ENCODE results near the gene CDC5L. TPM values are rescaled to one million over a fixed set of nuclear protein-coding genes. Genes with fewer than 3 reads are reported as not detected.

The CDC5L gene
- total and polyA plus RNA-seq, 2 experiments from 2014 or later = 27.0 to 32.5 TPM

DNA sequence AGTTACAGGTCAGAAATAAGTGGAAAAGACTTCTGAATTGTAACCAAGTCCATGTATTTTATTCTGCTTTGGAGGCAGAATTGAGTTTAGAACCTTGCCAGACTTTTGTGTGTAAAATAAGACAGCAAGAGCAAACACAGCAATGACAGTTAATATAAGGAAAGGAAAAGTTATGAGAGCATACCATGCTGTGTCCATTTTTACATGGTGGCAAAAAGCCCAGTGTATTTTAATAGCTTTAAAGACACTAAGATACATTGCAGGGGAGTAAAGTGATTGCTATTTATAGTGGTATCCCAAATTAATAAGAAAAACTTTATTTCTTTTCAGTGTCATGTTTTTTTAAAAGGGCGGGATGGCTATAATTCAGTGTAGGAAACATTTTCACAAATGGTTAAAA, 45.2 kb downstream of the CDC5L start:
- H3K9me2 ChIP-seq (ENCODE audit: insufficient read depth) = no peaks in the 10 kb centered on the region
- TF ChIP-seq, protein P1, sequence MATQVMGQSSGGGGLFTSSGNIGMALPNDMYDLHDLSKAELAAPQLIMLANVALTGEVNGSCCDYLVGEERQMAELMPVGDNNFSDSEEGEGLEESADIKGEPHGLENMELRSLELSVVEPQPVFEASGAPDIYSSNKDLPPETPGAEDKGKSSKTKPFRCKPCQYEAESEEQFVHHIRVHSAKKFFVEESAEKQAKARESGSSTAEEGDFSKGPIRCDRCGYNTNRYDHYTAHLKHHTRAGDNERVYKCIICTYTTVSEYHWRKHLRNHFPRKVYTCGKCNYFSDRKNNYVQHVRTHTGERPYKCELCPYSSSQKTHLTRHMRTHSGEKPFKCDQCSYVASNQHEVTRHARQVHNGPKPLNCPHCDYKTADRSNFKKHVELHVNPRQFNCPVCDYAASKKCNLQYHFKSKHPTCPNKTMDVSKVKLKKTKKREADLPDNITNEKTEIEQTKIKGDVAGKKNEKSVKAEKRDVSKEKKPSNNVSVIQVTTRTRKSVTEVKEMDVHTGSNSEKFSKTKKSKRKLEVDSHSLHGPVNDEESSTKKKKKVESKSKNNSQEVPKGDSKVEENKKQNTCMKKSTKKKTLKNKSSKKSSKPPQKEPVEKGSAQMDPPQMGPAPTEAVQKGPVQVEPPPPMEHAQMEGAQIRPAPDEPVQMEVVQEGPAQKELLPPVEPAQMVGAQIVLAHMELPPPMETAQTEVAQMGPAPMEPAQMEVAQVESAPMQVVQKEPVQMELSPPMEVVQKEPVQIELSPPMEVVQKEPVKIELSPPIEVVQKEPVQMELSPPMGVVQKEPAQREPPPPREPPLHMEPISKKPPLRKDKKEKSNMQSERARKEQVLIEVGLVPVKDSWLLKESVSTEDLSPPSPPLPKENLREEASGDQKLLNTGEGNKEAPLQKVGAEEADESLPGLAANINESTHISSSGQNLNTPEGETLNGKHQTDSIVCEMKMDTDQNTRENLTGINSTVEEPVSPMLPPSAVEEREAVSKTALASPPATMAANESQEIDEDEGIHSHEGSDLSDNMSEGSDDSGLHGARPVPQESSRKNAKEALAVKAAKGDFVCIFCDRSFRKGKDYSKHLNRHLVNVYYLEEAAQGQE (IDR thresholded peaks at IDR 0.05; ENCODE audit: unreplicated experiment) = no peak
- TF ChIP-seq EZH2 (IDR thresholded peaks at IDR 0.05; ENCODE audit: low read depth, unreplicated experiment) = no peak
- H3K4me3 Mint-ChIP-seq = no peak overlapping the region
- ATAC-seq (no peak), DNase-seq (ENCODE audit: low spot score) (no peak)
- H3K9me3 Mint-ChIP-seq = no peaks in the 10 kb centered on the region
- H3K4me2 ChIP-seq = no peak overlapping the region
- H3K36me3 Mint-ChIP-seq (ENCODE audit: low read depth) = peaks cover 11% of the 10 kb centered on the region; the same call in 2 of the 3 replicates
- no peak overlapping the region for H3K27ac ChIP-seq (ENCODE audit: low read depth)
- no peaks in the 10 kb centered on the region for H3K4me1 ChIP-seq (ENCODE audit: insufficient read depth)
- no peak overlapping the region for H3K4me3 ChIP-seq
- 0 out of 2 replicates have a peak, but pooled peaks cover 3% of the 10 kb centered on the region for H4K20me1 ChIP-seq (replicated peaks; ENCODE audit: insufficient read depth)
- no peaks in the 10 kb centered on the region for H3K4me1 Mint-ChIP-seq
- H3K27me3 ChIP-seq (ENCODE audit: insufficient read depth) = no peaks in the 10 kb centered on the region
- H3K27me3 Mint-ChIP-seq (ENCODE audit: insufficient read depth, low read depth, poor library complexity) = peaks cover 2% of the 10 kb centered on the region
- no peak overlapping the region for H2AFZ ChIP-seq
- H3F3A ChIP-seq (replicated peaks; ENCODE audit: low read depth) = no peaks in the 10 kb centered on the region
- no peak overlapping the region for H3K27ac Mint-ChIP-seq
- no peaks in the 10 kb centered on the region for H3K36me3 ChIP-seq (ENCODE audit: insufficient read depth)
- peaks cover 10% of the 10 kb centered on the region; the same call in 1 of the 2 replicates for H3K79me2 ChIP-seq (replicated peaks; ENCODE audit: insufficient read depth)

GRCh38 chr6:44435500-44435899, 48.0 kb downstream of the CDC5L start:
- H4K20me1 ChIP-seq (replicated peaks; ENCODE audit: insufficient read depth) = peaks cover 6% of the 10 kb centered on the region; the same call in 1 of the 2 replicates
- Mint-ChIP-seq H3K36me3 (ENCODE audit: low read depth) (peaks cover 12% of the 10 kb centered on the region; the same call in 2 of the 3 replicates), H3K4me3 (no peak overlapping the region), H3K4me1 (no peaks in the 10 kb centered on the region), H3K9me3 (no peaks in the 10 kb centered on the region), H3K27ac (no peak overlapping the region), H3K27me3 (ENCODE audit: insufficient read depth, low read depth, poor library complexity) (peaks cover 2% of the 10 kb centered on the region)
- H2AFZ ChIP-seq = no peak overlapping the region
- H3K4me1 ChIP-seq (ENCODE audit: insufficient read depth) = no peaks in the 10 kb centered on the region
- H3F3A ChIP-seq (replicated peaks; ENCODE audit: low read depth) = no peaks in the 10 kb centered on the region
- no peaks in the 10 kb centered on the region for H3K27me3 ChIP-seq (ENCODE audit: insufficient read depth)
- H3K9me2 ChIP-seq (ENCODE audit: insufficient read depth) = no peaks in the 10 kb centered on the region
- no peaks in the 10 kb centered on the region for H3K36me3 ChIP-seq (ENCODE audit: insufficient read depth)
- H3K27ac ChIP-seq (ENCODE audit: low read depth) = no peak overlapping the region
- ATAC-seq (no peak), DNase-seq (ENCODE audit: low spot score) (no peak)
- peaks cover 20% of the 10 kb centered on the region for H3K79me2 ChIP-seq (replicated peaks; ENCODE audit: insufficient read depth)
- no peak overlapping the region for H3K4me3 ChIP-seq
- no peak overlapping the region for H3K4me2 ChIP-seq
- TF ChIP-seq EZH2phosphoT487 (IDR thresholded peaks at IDR 0.05; ENCODE audit: unreplicated experiment) (no peak), ETS1 (IDR thresholded peaks at IDR 0.05) (no peak), CREB1 (CRISPR knock-in tag; IDR thresholded peaks at IDR 0.05; ENCODE audit: low read depth) (no peak), JUNB (IDR thresholded peaks at IDR 0.05; ENCODE audit: unreplicated experiment) (no peak)
- TF ChIP-seq, protein P2, sequence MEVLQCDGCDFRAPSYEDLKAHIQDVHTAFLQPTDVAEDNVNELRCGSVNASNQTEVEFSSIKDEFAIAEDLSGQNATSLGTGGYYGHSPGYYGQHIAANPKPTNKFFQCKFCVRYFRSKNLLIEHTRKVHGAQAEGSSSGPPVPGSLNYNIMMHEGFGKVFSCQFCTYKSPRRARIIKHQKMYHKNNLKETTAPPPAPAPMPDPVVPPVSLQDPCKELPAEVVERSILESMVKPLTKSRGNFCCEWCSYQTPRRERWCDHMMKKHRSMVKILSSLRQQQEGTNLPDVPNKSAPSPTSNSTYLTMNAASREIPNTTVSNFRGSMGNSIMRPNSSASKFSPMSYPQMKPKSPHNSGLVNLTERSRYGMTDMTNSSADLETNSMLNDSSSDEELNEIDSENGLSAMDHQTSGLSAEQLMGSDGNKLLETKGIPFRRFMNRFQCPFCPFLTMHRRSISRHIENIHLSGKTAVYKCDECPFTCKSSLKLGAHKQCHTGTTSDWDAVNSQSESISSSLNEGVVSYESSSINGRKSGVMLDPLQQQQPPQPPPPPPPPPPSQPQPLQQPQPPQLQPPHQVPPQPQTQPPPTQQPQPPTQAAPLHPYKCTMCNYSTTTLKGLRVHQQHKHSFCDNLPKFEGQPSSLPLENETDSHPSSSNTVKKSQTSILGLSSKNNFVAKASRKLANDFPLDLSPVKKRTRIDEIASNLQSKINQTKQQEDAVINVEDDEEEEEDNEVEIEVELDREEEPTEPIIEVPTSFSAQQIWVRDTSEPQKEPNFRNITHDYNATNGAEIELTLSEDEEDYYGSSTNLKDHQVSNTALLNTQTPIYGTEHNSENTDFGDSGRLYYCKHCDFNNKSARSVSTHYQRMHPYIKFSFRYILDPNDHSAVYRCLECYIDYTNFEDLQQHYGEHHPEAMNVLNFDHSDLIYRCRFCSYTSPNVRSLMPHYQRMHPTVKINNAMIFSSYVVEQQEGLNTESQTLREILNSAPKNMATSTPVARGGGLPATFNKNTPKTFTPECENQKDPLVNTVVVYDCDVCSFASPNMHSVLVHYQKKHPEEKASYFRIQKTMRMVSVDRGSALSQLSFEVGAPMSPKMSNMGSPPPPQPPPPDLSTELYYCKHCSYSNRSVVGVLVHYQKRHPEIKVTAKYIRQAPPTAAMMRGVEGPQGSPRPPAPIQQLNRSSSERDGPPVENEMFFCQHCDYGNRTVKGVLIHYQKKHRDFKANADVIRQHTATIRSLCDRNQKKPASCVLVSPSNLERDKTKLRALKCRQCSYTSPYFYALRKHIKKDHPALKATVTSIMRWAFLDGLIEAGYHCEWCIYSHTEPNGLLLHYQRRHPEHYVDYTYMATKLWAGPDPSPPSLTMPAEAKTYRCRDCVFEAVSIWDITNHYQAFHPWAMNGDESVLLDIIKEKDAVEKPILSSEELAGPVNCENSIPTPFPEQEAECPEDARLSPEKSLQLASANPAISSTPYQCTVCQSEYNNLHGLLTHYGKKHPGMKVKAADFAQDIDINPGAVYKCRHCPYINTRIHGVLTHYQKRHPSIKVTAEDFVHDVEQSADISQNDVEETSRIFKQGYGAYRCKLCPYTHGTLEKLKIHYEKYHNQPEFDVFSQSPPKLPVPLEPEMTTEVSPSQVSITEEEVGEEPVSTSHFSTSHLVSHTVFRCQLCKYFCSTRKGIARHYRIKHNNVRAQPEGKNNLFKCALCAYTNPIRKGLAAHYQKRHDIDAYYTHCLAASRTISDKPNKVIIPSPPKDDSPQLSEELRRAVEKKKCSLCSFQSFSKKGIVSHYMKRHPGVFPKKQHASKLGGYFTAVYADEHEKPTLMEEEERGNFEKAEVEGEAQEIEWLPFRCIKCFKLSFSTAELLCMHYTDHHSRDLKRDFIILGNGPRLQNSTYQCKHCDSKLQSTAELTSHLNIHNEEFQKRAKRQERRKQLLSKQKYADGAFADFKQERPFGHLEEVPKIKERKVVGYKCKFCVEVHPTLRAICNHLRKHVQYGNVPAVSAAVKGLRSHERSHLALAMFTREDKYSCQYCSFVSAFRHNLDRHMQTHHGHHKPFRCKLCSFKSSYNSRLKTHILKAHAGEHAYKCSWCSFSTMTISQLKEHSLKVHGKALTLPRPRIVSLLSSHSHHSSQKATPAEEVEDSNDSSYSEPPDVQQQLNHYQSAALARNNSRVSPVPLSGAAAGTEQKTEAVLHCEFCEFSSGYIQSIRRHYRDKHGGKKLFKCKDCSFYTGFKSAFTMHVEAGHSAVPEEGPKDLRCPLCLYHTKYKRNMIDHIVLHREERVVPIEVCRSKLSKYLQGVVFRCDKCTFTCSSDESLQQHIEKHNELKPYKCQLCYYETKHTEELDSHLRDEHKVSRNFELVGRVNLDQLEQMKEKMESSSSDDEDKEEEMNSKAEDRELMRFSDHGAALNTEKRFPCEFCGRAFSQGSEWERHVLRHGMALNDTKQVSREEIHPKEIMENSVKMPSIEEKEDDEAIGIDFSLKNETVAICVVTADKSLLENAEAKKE (CRISPR knock-in tag; IDR thresholded peaks at IDR 0.05) = no peak

Measured in GM23338 (cell line).